Ishikawa (cell line): ENCODE data around the gene DNAJC2.

Experiments
- CREB1 ChIP-seq: IDR thresholded peaks from 2 replicates; pipeline ENCODE4 v1.6.1; 2012; ENCODE audit warnings: low read depth
- EP300 ChIP-seq: IDR thresholded peaks from 2 replicates; pipeline ENCODE4 v1.6.1; 2012; ENCODE audit warnings: borderline replicate concordance
- RAD21 ChIP-seq: IDR thresholded peaks from 2 replicates; pipeline ENCODE4 v1.6.1; 2012; ENCODE audit warnings: low read depth
- TAF1 ChIP-seq: IDR thresholded peaks from 2 replicates; pipeline ENCODE4 v1.6.1; 2012; ENCODE audit warnings: low read depth, mild to moderate bottlenecking
- YY1 ChIP-seq: IDR thresholded peaks from 2 replicates; pipeline ENCODE4 v1.6.1; 2012; ENCODE audit warnings: low read depth
- ZBTB7A ChIP-seq: IDR thresholded peaks from 2 replicates; pipeline ENCODE4 v1.6.1; 2012; ENCODE audit warnings: low read depth
- TF ChIP-seq, protein P1 (sequence below): IDR thresholded peaks from 2 replicates; pipeline ENCODE4 v1.6.1; 2012; ENCODE audit warnings: low read depth, mild to moderate bottlenecking
- TF ChIP-seq, protein P2 (sequence below): IDR thresholded peaks from 2 replicates; pipeline ENCODE4 v1.6.1; 2012

DNA sequence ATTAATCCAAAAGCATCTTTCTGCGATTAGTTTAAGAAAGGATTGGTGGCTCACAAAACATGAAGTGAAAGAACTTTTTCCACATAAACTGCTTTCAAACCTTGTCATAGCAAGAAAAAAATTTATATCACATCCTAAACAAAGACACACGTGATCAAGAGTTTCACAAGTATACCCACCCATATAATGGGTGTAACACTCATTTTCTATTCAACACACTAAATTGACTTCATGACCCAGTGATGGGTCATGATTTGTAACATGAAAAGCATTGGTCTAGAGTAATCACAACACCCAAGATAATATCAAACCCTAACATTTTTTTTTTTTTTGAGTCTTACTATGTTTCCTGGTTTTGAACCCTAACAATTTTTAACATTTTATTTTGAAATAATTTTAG, 29.7 kb downstream of the DNAJC2 start:
- TF ChIP-seq, protein P1, sequence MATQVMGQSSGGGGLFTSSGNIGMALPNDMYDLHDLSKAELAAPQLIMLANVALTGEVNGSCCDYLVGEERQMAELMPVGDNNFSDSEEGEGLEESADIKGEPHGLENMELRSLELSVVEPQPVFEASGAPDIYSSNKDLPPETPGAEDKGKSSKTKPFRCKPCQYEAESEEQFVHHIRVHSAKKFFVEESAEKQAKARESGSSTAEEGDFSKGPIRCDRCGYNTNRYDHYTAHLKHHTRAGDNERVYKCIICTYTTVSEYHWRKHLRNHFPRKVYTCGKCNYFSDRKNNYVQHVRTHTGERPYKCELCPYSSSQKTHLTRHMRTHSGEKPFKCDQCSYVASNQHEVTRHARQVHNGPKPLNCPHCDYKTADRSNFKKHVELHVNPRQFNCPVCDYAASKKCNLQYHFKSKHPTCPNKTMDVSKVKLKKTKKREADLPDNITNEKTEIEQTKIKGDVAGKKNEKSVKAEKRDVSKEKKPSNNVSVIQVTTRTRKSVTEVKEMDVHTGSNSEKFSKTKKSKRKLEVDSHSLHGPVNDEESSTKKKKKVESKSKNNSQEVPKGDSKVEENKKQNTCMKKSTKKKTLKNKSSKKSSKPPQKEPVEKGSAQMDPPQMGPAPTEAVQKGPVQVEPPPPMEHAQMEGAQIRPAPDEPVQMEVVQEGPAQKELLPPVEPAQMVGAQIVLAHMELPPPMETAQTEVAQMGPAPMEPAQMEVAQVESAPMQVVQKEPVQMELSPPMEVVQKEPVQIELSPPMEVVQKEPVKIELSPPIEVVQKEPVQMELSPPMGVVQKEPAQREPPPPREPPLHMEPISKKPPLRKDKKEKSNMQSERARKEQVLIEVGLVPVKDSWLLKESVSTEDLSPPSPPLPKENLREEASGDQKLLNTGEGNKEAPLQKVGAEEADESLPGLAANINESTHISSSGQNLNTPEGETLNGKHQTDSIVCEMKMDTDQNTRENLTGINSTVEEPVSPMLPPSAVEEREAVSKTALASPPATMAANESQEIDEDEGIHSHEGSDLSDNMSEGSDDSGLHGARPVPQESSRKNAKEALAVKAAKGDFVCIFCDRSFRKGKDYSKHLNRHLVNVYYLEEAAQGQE = no peak
- TF ChIP-seq RAD21 (no peak), EP300 (no peak), ZBTB7A (no peak), YY1 (no peak), TAF1 (no peak), CREB1 (no peak)
- TF ChIP-seq, protein P2, sequence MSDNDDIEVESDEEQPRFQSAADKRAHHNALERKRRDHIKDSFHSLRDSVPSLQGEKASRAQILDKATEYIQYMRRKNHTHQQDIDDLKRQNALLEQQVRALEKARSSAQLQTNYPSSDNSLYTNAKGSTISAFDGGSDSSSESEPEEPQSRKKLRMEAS = no peak
